HFF-Myc (cell line): ENCODE measurements around the gene ROBO3.

Source experiments
- DNase-seq: peaks from one replicate; pipeline ENCODE4 v3.0.0-alpha.2; 2011; ENCODE audit warnings: low read depth; ENCODE audit errors: extremely low read depth
- H3K4me3 ChIP-seq: replicated peaks from 2 replicates; pipeline ENCODE4 v1.5.1; 2011; ENCODE audit warnings: low read depth, mild to moderate bottlenecking, control low read depth, low read length
- CTCF ChIP-seq: IDR thresholded peaks from 2 replicates; pipeline ENCODE4 v1.5.1; 2012; ENCODE audit warnings: mild to moderate bottlenecking, low read depth, low read length, control low read depth; ENCODE audit errors: missing control alignments

ROBO3 gene

DNA sequence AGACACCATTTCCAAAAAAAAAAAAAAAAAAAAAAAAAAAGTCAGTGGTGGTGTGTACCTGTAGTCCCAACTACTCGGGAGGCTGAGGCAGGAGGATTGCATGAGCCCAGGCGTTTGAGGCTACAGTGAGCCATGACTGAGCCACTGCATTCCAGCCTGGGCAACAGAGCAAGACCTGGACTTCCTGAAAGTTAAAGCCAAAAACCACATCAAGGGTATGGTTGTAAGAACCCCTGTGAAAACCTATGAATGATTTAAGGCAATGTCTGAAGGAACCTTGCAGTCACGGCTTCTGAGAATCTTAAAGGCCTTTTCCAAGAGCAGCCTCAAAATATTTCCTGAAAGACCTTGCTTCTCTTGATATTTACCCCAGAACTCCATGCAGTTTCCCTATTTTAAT lies 34.5 kb upstream of the ROBO3 start:
- H3K4me3 ChIP-seq, result no peak overlapping the region
- no peak for TF ChIP-seq CTCF
- no peak for DNase-seq

- H3K4me3 ChIP-seq, result no peak overlapping the region
- no peak for TF ChIP-seq CTCF
- no peak for DNase-seq
Measured at GRCh38 chr11:124831897-124832296, 33.3 kb upstream of the ROBO3 start.

DNA sequence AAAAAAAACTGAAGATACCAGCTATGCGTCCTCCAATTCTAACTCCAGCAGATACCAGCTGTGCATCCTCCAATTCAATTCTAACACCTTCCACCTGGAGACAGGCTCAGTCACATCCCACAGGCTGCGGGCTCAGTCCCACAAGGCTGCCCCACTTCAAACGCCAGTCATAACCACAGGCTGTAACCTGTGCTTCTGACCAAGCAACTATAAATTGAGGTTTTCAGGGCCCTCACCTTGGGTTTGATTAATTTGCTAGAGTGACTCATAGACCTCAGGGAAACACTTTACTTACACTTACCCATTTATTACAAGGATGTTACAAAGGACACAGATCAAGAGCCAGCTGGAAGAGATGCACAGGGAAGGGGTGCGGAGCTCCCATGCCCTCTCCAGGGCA lies 32.7 kb upstream of the ROBO3 start:
- no peak overlapping the region for H3K4me3 ChIP-seq
- TF ChIP-seq CTCF, result no peak
- DNase-seq, result no peak

DNA sequence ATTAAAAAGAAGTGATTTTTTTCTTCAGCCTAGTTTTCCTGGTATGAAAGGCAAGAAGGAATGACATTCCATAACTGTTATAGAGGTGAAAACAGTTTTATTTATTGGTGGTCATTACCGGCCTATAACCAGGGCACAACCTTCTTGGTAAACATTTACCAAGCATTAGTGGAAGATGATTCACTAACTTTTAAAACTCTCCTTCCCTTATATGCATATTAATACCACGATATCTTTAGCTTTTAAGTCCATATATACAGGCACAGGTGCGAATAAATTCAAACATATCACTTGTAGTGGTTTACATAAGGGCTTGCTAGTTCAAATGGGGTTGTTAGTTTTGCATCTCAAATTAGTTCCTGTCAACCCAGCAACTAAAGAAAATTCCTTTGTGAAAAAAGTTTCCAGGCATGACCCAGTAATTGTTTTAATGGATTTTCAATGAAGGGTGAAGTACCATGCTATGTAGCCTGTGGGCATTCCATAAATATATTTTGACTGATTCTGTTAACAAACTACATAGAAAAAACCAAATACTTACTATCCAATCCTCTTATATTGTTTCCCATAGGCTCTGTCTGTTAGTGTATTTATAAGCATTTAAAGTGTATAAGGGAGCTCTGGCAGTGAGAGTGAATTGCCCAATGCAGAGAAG lies 30.6 kb upstream of the ROBO3 start:
- TF ChIP-seq CTCF, result no peak
- no peak for DNase-seq
- no peak overlapping the region for H3K4me3 ChIP-seq

DNA sequence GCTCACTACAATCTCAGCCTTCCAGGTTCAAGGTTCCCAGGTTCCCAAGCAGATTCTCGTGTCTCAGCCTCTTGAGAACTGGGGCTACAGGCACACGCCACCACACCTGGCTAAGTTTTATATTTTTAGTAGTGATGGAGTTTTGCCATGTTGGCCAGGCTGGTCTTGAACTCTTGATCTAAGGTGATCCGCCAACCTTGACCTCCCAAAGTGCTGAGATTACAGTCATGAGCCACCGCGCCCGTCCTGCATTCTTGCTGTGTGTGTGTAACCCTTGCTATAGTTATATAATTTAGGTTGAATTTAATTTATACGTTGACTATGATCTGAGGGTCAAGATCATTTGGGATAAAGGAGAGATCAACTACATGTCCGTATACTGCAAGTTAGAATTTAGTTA lies 29.3 kb upstream of the ROBO3 start:
- no peak for TF ChIP-seq CTCF
- no peak overlapping the region for H3K4me3 ChIP-seq
- DNase-seq, result no peak

- no peak overlapping the region for H3K4me3 ChIP-seq
- peak; percentile 68 for TF ChIP-seq CTCF
- peak; percentile 64 for DNase-seq
Measured at GRCh38 chr11:124837491-124837856, 27.8 kb upstream of the ROBO3 start.

- TF ChIP-seq CTCF, result no peak
- peak overlapping the region; percentile 32 for H3K4me3 ChIP-seq
- no peak for DNase-seq
Measured at GRCh38 chr11:124838805-124839127, 26.5 kb upstream of the ROBO3 start.
